Stimulated activated CD8-positive, alpha-beta memory T cell treated with anti-CD3 and anti-CD28 coated beads, Interleukin-7, amount 100 ng/mL, for 4 hours (primary cell): ENCODE results near the gene INPP4B.
"Not testable (repeated sequence)": the region's sequence is repeated elsewhere in the genome, so short reads cannot be mapped to it uniquely, and the experiment has no call there.

Experiments used
- DNase-seq, 2 donors: peaks; one replicate each; pipeline ENCODE4 v3.0.0-alpha.2; 2020; ENCODE audit warnings: low read depth in 2 of 2

INPP4B gene

DNA sequence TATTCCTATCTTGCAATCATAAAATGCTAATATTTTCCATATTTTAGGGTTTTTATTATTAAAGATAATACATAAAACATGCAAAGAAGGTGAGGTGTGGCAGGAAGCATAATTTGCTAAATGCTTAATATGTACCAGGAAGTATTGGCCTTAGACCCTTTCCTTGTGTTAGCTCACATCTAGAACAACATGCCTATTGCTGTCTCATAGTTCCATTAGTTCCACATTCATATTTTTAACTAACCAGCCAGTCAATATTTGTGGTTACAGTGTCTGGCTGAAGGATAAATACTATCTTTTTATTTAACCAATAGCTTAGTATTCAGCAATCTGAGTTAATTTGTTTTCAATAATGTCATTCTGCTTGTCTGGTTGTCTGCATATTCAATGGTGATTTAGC is 432.6 kb downstream of the INPP4B start:
- no peak for DNase-seq

DNA sequence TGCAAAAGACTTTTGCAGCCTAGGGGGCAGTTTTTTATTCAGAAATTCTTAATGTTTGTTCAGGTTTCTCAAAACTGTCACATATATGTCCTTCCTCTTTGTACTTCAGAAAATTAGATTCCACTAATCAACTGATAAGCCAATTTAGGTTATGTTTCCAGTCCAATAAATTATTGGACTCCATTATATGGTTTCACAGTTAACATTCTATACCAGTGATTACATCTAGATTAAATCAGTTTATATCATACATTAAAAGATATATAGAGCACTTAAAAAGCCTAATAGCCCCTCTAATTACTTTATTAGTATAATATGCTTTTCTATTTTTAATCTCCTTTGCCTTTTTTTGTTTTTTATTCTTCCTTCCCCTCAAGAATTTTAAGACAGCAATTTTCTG is 434.1 kb downstream of the INPP4B start:
- DNase-seq, result no peak

DNA sequence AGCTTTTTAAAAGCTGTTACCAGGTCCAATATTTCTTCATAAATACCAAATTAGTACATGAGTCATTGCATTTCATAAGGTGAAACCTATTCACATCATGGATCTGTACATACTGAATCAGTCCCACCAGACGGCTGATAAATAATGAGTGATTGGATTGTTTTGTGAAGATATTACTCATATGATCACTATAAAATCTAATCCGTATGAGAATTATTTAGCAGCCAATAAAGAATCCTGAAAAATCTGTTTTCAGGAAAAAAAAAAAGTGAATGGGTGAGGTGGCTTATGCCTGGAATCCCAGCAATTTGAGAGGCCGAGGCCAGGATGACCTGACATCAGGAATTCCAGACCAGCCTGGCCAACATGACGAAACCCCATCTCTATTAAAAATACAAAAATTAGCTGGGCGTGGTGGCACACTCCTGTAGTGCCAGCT is 438.1 kb downstream of the INPP4B start:
- DNase-seq, result no peak

DNA sequence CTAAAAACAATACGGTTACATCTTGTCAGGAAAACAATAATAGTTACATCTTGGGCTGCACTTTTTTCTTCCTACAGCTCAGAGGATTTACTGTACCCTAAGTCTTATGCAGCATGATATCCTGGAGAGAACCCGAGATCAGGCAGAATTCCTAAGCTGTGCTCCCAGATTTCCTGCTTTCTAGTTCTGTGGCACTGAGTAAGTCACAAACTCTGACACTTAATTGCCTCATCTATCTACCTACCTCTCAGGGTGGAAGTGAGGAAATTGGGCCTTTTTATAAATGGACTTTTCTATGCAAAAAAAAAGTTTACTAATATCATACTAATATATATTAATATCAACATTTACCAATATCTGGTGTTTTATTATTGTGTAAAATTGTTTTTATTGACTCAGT is 438.5 kb downstream of the INPP4B start:
- no peak for DNase-seq

DNA sequence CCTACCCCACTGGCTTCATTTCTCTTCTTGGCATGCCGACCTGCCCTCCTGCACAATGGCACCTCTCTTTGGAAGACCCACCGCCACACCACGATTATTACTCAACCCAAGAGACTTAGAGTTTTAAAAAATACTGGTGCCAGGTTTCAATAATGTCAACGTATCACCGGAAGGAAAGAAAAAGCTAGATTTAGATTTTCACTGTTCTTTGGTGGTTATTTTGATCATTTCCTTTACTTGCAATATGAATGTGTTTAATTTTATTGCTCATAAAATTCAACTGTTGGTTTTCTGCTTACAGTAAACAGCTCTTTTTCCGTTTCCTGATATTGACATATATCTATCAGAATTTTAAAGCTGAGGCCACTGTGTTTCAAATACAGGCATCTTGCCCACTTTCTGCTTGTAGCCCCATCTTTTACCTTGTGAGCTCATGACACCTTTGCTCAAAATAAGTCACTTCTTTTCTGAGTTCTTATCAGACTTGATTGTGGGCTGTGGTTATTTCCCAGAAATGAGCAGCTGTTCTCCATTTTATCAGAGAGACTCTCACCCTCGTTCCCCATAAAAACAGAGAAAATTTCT is 439.1 kb downstream of the INPP4B start:
- no peak for DNase-seq

DNA sequence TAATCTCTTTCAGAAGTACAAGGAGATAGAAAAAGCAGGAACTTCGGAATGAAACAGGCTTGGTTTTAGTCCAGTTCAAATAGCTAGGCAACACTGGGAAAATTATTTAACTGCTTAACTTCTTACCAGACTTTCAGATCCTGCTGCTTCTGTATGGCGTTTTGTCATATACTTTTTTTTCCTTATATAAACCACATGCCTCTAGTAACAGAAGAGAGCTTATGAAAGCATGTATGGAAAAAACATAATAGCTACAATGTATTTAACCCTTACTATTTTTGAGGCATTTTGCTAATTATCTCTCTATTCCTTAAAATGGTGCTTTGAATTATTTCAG is 439.6 kb downstream of the INPP4B start:
- no peak for DNase-seq

DNA sequence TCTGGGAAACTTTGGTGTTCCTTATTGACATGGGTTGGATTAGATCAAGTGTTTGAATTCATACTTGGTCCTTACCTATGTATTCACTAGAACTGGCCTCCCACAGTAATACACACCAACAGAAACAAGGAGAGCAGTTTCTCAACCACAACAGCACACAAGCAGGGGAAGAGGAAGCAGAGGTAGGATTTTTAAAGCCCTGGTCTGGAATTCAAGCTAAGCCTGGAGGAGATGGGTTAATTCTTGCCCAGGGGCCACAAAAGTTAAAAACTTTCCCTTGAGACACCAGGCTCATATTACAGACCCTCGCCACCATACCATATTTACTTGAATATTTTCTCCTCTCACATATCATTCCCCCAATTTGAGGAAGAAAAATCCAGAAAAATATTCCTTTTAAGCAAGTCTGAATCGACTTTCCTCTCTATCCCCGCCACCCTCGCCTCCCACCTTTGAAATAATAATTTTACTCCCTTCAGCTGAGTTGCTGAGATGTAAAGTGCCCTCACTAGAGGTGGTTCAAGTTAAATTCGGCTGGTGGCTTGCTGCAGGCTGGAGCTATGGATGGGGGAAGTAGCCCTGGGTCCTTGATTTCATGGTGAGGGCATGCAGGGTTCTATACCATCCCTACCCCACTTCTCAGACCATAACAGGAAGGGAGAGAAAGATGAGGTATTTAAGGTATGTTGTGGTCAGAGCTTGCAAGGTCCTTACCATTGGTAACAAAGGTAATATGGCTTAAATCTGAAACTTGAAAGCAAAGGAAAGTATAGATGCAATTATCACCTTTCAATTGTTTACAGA is 440.2 kb downstream of the INPP4B start:
- no peak for DNase-seq

DNA sequence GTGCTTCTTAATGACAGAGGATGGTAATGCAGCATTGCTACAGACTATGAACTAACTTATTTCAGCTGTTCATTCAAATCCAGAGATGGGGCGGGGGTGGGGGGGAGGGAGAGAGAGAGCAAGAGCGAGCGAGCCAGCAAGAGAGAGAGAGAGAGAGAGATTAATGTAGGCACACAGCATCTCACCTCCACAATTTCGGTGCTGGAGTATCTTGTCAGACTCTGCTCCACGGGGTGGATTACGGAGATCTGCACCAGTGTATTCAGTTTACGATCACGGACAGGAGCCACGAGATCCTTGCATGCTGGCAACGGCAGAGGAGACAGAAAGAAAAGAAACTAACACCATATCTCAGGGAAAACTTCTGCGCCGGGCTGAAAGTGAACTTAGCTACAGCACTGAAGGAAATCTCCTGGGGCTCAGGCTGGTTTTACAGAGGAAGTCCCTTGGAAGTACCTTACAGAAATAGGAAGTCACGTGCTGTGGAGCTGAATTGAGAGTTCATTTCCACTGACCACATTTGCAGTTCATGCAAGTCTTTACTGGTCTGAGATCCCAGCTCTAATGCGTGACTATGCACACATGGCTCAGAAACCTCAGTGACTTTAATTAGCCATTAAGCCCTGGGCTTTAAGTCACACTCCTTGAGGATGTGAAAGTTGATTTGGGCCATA is 440.9 kb downstream of the INPP4B start:
- DNase-seq, result peak; percentile 3 to 27

DNA sequence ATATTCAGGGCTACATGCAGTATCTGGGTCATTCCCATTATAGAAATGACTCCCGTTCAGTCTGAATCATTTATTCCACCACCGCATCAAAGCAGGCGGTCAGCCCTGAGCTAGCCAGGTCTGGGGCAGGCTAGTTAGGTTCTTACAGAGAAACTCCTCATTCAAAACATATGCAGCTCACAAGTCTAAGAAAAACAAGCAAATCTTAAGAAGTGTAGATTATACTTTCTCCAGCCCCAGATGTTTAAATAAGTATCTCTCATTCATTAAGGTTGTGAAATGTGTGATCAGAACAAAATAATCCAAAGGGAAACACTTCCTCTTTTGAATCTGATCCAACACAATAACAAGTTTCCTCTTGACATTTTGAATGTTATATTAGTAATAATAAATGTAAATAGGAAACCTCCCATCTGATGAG is 441.9 kb downstream of the INPP4B start:
- DNase-seq, result peak; percentile 10 to 21

DNA sequence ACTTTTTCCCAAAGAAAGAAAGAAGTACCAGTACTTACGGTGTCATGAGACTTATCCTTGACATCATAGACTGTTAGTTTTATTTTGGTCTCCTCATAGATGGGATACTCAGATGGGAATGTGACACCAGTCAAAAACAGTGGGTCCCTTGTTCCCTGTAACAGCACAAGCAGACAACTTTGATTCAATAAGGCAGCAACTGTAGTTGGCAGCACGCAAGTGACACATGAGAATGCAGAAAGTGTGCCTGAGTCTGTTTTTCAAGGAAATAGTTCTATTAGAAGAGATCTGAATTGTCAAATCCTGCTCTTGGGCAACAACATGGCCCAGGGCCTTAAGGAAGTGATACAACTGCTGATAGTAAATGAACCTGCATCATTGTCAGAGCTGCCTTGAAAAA is 443.2 kb downstream of the INPP4B start:
- DNase-seq, result no peak

DNA sequence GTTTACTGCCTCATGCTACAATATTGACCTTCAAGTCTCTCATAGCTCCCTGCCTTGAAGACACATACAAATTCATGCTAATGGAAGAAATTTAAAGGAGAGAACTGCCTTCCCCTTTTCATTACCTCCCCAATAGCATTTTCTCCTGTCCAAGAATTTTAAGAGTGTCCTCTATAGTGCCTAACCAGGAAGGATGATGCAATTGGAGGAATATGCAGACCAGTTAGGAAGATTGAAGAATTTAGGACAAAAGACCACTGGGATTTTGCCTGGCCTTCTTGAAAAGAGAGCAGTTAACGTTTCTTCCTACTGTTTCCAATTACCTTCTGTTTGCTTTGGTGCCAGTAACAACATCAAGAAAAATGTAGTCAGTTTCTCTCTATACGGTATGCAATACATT is 443.9 kb downstream of the INPP4B start:
- DNase-seq, result no peak

DNA sequence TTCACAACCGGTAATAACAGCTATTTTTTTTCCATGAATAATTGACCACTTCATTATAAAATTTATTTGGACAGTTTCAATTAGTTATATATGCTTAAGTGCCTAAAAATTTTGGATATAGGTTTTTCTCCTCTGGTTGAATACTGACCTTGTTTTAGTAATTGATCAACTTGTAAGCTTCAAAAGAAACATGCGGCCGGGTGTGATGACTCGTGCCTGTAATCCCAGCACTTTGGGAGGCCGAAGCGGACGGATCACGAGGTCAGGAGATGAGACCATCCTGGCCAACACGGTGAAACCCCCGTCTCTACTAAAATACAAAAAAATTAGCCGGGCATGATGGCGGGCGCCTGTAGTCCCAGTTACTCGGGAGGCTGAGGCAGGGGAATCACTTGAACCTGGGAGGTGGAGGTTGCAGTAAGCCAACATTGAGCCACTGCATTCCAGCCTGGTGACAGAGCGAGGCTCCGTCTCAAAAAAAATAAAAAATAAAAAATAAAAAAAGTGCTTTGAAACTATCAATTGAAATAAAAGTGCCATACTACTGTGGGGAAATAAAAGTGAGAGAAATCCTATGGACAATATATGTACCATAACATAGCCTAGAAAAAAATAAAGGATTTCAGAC is 448.6 kb downstream of the INPP4B start:
- not testable (repeated sequence) for DNase-seq

DNA sequence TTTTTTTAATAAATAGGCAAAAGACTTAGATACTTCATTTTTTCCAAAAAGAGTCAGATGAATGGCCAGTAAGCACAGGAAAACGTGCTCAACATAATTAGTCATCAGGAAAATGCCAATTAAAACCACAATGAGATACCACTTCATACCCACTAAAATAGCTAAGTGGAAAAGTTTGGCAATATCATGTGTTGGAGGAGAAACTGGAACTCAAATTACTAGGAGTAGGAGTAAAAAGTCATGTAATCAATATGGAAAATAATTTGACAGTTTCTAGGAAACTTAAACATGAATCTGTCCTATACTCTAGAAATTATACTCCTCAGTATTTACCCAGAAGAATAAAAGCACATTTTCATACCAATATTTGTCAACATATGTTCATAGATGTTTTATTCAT is 449.8 kb downstream of the INPP4B start:
- DNase-seq, result no peak

DNA sequence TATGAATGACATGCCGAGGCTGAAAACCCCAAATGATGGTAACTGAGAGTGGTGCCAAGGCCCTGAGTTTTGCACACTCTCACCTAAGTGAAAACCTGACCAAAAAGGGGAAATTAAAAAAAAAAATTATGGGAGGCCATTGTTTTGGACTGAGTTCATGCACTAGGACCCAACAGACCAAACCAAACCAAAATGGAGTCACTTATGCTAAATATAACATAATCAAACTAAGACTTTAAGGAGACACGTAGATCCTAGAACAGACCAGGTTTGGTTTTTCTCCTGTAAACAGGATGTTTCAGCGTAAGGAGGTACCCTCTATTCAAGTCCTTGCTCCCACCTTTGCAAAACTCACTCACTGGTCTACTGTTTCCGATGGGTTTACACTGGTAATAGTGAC is 453.0 kb downstream of the INPP4B start:
- no peak for DNase-seq

DNA sequence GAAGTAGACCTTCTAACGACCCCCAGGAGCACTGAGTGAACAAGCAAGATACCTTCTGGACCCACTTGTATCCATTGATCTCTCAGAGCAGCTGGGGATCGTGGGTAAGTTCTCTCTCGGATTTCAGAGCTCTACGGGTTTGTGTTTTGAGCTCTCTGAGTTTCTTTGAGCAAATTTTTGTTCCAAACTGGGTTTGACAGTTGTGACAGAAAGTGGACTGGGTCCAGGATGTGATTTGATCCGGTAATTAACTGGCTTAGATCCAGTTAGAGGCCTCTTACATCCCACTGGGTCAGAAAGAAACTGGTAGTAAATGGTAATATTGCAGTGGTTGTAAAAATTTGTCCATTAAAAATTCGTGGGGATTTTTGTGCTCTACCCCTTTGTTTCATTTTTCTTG is 459.2 kb downstream of the INPP4B start:
- no peak for DNase-seq

DNA sequence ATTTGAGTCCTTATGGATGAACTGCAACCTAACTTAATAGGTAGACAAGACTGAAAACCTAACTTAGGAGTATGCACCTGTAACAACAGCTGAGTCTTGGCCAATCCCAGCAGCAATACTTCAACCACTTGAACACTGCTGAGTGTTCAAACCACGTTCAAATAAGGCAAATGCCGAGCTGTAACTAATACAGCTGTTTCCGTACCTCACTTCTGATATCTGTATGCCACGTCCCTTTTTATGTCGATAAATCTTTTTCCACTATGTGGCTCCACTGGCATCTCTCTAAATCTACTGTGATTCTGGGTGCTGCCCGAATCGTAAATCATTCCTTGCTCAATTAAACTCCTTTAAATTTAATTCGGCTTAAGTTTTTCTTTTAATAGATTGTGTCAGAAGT is 459.7 kb downstream of the INPP4B start:
- DNase-seq, result no peak

DNA sequence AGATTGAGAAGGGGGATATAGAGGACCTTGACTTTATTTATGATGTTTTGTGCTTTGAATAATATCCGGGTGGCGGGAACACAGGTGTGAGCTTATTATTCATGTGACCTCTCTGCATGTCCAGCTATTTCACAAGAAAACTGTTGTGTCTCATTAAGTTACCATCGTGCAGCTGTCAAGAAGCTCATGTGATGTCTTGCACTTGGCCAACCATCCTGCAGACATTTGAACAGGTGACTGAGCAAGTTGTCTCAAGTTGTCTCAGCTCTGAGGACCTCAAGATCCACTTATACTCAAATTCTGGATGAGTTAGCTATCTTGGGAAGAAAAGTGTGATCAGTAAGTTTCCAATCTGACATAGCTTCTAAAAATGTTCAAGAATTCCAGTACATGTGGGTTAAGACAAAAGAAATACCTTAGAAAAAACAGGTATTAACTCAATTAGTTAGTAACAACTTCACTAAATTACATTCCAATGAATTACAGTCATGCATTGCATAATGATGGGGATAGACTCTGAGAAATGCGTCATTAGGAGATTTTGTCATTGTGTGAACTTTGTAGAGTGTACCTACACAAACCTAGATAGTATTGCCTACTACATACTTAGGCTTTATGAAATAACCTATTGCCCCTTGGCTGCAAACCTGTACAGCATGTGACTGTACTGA is 462.2 kb downstream of the INPP4B start:
- no peak for DNase-seq

DNA sequence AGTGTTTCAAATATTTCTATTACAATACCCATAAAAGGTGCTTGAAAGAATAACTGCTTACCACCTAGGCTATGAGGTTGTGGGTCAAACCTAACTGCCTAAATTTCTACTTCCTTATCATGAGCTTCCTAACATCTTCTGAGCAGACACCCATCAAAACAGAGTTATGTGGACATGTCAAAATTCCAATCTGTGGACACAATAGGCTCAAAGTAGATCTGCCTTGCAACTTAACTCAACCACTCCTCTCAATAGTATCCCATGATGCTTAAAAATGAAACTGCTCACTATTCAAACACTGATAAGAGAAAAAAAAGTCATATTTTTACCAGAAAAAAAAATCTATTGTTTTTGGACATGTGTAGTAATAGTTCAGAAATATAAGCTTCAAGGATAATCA is 462.7 kb downstream of the INPP4B start:
- DNase-seq, result no peak

DNA sequence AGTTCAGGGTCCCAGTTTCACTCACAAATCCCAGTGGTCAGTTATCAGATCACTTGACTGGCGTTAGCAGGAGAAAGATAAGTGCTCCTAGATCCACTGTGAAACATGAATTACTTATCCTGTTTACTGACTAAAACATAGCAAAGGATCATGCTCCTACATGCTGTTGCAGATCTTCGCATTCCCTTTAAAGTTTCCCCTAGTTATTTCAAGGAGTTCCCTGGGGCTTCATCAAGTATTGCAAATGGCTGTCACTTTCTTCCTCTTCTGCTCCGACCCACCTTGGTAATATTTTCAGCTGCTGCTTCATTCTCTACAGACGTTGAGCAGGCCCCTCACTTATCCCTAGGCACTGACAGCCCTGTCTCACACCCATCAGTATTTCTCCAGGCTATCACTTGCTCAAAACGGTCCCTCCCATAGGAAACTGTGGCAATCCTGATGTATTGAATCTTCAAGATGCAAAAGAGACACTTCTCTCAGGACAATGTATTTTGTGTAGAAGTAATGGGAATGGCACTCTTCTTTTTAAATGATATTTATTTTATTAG is 466.0 kb downstream of the INPP4B start:
- DNase-seq, result no peak

DNA sequence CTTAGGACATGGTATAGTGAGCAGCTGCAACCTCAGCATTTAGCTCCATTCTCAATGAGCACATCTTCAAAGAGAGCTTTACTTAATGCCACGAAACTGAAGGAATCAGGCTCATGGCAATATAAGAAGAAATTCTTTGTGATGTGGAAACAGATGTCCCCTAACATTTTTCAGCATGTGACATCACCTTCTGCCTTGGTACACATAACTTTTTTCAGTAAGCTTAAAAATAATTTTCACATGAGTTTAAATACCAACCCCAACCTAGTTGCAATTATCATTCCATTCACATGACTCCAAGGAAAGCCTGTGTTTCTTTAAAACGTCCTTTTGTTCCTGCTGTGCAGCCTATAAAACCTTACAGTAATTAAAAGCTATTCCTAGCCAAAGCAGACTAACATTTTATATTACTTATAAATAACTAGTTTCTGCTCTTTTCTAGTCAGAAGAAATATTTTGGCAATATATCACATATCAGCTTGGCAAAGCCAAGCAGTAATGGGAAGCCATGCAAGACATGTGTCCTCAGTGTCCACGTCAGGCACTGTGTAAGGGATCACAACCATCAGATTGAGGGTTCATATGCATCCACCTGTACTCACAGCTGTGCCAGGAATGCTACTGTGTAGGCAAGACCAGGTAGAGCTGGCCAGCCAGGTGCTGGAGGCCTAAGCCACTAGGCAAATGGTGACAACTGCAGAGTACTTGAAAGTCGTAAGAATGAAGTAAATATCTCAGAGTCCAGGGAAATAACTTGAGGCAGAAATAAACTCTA is 466.6 kb downstream of the INPP4B start:
- no peak for DNase-seq

DNA sequence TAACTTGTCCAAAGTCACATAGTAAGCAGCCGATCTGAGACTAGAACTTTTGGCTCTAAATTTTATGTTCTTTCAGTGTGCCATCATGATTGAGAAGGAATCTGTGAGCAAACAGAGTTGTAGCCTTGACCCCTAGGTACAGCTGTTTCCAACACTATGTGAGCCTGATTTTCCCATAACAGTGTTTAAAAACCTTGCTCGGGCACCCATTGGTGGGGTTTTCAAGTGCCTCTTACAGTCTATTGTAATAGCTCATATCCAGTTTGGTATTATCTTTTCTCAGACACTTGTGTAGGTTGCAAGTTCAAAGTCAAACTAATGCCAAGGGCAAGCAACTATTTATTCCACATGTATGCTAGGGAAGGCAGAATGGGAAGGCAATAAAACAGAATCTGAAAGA is 467.9 kb downstream of the INPP4B start:
- no peak for DNase-seq
